GM19397 (cell line): ENCODE results near the gene PAWR.
"Not testable (repeated sequence)": the region's sequence is repeated elsewhere in the genome, so short reads cannot be mapped to it uniquely, and the experiment has no call there.

Experiments
- ATAC-seq: cut with Tn5 transposase; IDR thresholded peaks from one replicate; pipeline ENCODE4 v1.9.1; 2021; ENCODE audit warnings: mild to moderate bottlenecking, moderate library complexity; ENCODE audit not compliant: unreplicated experiment

The PAWR gene

GRCh38 chr12:79596719-79597350, 93.9 kb downstream of the PAWR start:
- ATAC-seq, result no peak

- ATAC-seq, result no peak
Measured at GRCh38 chr12:79595273-79595672, 95.5 kb downstream of the PAWR start.

- ATAC-seq, result no peak
Measured at GRCh38 chr12:79592865-79593264, 97.9 kb downstream of the PAWR start.

GRCh38 chr12:79591988-79592387, 98.8 kb downstream of the PAWR start:
- no peak for ATAC-seq

GRCh38 chr12:79590751-79591150, 100.0 kb downstream of the PAWR start:
- ATAC-seq, result no peak

- ATAC-seq, result no peak
Measured at GRCh38 chr12:79587368-79587767, 103.4 kb downstream of the PAWR start.

GRCh38 chr12:79585147-79585546, 105.6 kb downstream of the PAWR start:
- no peak for ATAC-seq

- no peak for ATAC-seq
Measured at GRCh38 chr12:79573820-79574219, 116.9 kb downstream of the PAWR start.

GRCh38 chr12:79569679-79570078, 121.1 kb downstream of the PAWR start:
- no peak for ATAC-seq

- ATAC-seq, result no peak
Measured at GRCh38 chr12:79567175-79567563, 123.6 kb downstream of the PAWR start.

GRCh38 chr12:79566452-79567174, 124.2 kb downstream of the PAWR start:
- ATAC-seq, result no peak

GRCh38 chr12:79564727-79565350, 125.9 kb downstream of the PAWR start:
- not testable (repeated sequence) for ATAC-seq

- ATAC-seq, result no peak
Measured at GRCh38 chr12:79563021-79563740, 127.6 kb downstream of the PAWR start.

GRCh38 chr12:79561401-79562132, 129.2 kb downstream of the PAWR start:
- no peak for ATAC-seq

- no peak for ATAC-seq
Measured at GRCh38 chr12:79560225-79560889, 130.4 kb downstream of the PAWR start.

GRCh38 chr12:79559591-79559990, 131.2 kb downstream of the PAWR start:
- no peak for ATAC-seq

GRCh38 chr12:79558924-79559469, 131.8 kb downstream of the PAWR start:
- ATAC-seq, result no peak

- no peak for ATAC-seq
Measured at GRCh38 chr12:79557690-79558315, 133.0 kb downstream of the PAWR start.
